OCI-LY1 (cell line): ENCODE data around the gene CYP11A1.

Source experiments
- CTCF ChIP-seq: fragments of 200-600 bp; sonication (generic), shearing (Covaris generic); IDR thresholded peaks from 2 replicates; pipeline ENCODE4 v1.5.1; 2017; ENCODE audit warnings: mild to moderate bottlenecking, antibody characterized with exemption, low read length, moderate library complexity, mixed read lengths
- EZH2 ChIP-seq: fragments of 200-600 bp; sonication (generic), shearing (Covaris generic); IDR thresholded peaks from 2 replicates; pipeline ENCODE4 v1.8.0; 2017; ENCODE audit warnings: borderline replicate concordance, mixed run types, mild to moderate bottlenecking, antibody characterized with exemption, low read length, moderate library complexity, mixed read lengths

- TF ChIP-seq CTCF (no peak), EZH2 (no peak)
Observed at GRCh38 chr15:74303741-74304309, 63.6 kb downstream of the CYP11A1 start.
